ENCODE data around the gene ZP2.
A peak's percentile ranks its signal among the peaks of the same experiment; 100 is the strongest.

The ZP2 gene

GRCh38 chr16:21190013-21190412, 21.4 kb downstream of the ZP2 start:
- Mint-ChIP-seq H3K27me3 (ENCODE audit: low read depth, poor library complexity) (peaks cover 16% of the 10 kb centered on the region), H3K4me3 (no peak overlapping the region), H3K4me1 (peaks cover 5% of the 10 kb centered on the region), H3K27ac (no peak overlapping the region), H3K9me3 (peaks cover 9% of the 10 kb centered on the region), H3K36me3 (ENCODE audit: low read depth) (no peaks in the 10 kb centered on the region)
- DNase-seq, result no peak
- TF ChIP-seq CTCF (IDR thresholded peaks at IDR 0.05), result no peak

- H3K27ac Mint-ChIP-seq, result no peak overlapping the region
- DNase-seq, result no peak
- no peak for TF ChIP-seq CTCF (IDR thresholded peaks at IDR 0.05)
- H3K4me1 Mint-ChIP-seq, result no peaks in the 10 kb centered on the region
- H3K9me3 Mint-ChIP-seq, result peaks cover 13% of the 10 kb centered on the region
- H3K36me3 Mint-ChIP-seq (ENCODE audit: low read depth), result no peaks in the 10 kb centered on the region
- H3K4me3 Mint-ChIP-seq, result no peak overlapping the region
- H3K27me3 Mint-ChIP-seq (ENCODE audit: low read depth, poor library complexity), result peaks cover 16% of the 10 kb centered on the region
Observed at GRCh38 chr16:21189311-21189710, 22.1 kb downstream of the ZP2 start.

GRCh38 chr16:21186326-21186691, 25.1 kb downstream of the ZP2 start:
- H3K4me3 Mint-ChIP-seq, result no peak overlapping the region

GRCh38 chr16:21185659-21186325, 25.6 kb downstream of the ZP2 start:
- Mint-ChIP-seq H3K36me3 (ENCODE audit: low read depth) (peaks cover 30% of the 10 kb centered on the region), H3K9me3 (peaks cover 36% of the 10 kb centered on the region)

More at GRCh38 chr16:21186326-21186691, 25.1 kb downstream of the ZP2 start:
- Mint-ChIP-seq H3K36me3 (ENCODE audit: low read depth) (peaks cover 25% of the 10 kb centered on the region), H3K9me3 (peaks cover 31% of the 10 kb centered on the region), H3K27me3 (ENCODE audit: low read depth, poor library complexity) (peaks cover 16% of the 10 kb centered on the region), H3K27ac (no peak overlapping the region), H3K4me1 (no peaks in the 10 kb centered on the region)
- no peak for TF ChIP-seq CTCF (IDR thresholded peaks at IDR 0.05)
- DNase-seq, result no peak

GRCh38 chr16:21184834-21185233, 26.5 kb downstream of the ZP2 start:
- peaks cover 34% of the 10 kb centered on the region for H3K9me3 Mint-ChIP-seq
- no peak overlapping the region for H3K4me3 Mint-ChIP-seq
- peaks cover 39% of the 10 kb centered on the region for H3K36me3 Mint-ChIP-seq (ENCODE audit: low read depth)
- no peak for TF ChIP-seq CTCF (IDR thresholded peaks at IDR 0.05)
- peaks cover 14% of the 10 kb centered on the region for H3K27me3 Mint-ChIP-seq (ENCODE audit: low read depth, poor library complexity)
- peak overlapping the region; percentile 10 for H3K27ac Mint-ChIP-seq
- no peaks in the 10 kb centered on the region for H3K4me1 Mint-ChIP-seq
- DNase-seq, result no peak

More at GRCh38 chr16:21185659-21186325, 25.6 kb downstream of the ZP2 start:
- no peak for TF ChIP-seq CTCF (IDR thresholded peaks at IDR 0.05)
- Mint-ChIP-seq H3K27me3 (ENCODE audit: low read depth, poor library complexity) (peaks cover 14% of the 10 kb centered on the region), H3K4me1 (no peaks in the 10 kb centered on the region), H3K4me3 (no peak overlapping the region), H3K27ac (peak overlapping the region; percentile 25)
- DNase-seq, result no peak

GRCh38 chr16:21183995-21184394, 27.4 kb downstream of the ZP2 start:
- H3K4me3 Mint-ChIP-seq, result no peak overlapping the region
- H3K9me3 Mint-ChIP-seq, result peaks cover 35% of the 10 kb centered on the region
- no peaks in the 10 kb centered on the region for H3K4me1 Mint-ChIP-seq
- H3K27ac Mint-ChIP-seq, result no peak overlapping the region
- DNase-seq, result no peak
- peaks cover 11% of the 10 kb centered on the region for H3K27me3 Mint-ChIP-seq (ENCODE audit: low read depth, poor library complexity)
- TF ChIP-seq CTCF (IDR thresholded peaks at IDR 0.05), result no peak
- H3K36me3 Mint-ChIP-seq (ENCODE audit: low read depth), result peaks cover 48% of the 10 kb centered on the region
